ENCODE results near the gene TCF25.
"Not testable (repeated sequence)": the region's sequence is repeated elsewhere in the genome, so short reads cannot be mapped to it uniquely, and the experiment has no call there.

The TCF25 gene

GRCh38 chr16:89873109-89873971, at the start of gene TCF25:
Gene TCF25 (plus strand): TSS chr16:89873592. CDS start chr16:89873668, 76 bp downstream.
- DNase-seq (ENCODE audit: extremely low read depth, insufficient read length) = peak; percentile 93
- Histone ChIP-seq H3K36me3 (ENCODE audit: control insufficient read depth, insufficient read depth, low read length) (peaks cover 4% of the 10 kb centered on the region), H3K27me3 (replicated peaks; ENCODE audit: control insufficient read depth, insufficient read depth, low read length) (no peaks in the 10 kb centered on the region), H3K4me3 (replicated peaks; ENCODE audit: low read depth, low read length) (peak within 1 kb of the TSS; percentile 78)
- TF ChIP-seq CTCF (IDR thresholded peaks at IDR 0.05; ENCODE audit: insufficient read depth, low read length, poor library complexity, severe bottlenecking) = no peak

GRCh38 chr16:89823824-89824148, 49.6 kb upstream of the TCF25 start:
- not testable (repeated sequence) for H3K36me3 ChIP-seq (ENCODE audit: control insufficient read depth, insufficient read depth, low read length); H3K27me3 ChIP-seq (replicated peaks; ENCODE audit: control insufficient read depth, insufficient read depth, low read length); H3K4me3 ChIP-seq (replicated peaks; ENCODE audit: low read depth, low read length); DNase-seq (ENCODE audit: extremely low read depth, insufficient read length)

GRCh38 chr16:89826531-89827382, 46.6 kb upstream of the TCF25 start:
- no peak for DNase-seq (ENCODE audit: extremely low read depth, insufficient read length)
- H3K4me3 ChIP-seq (replicated peaks; ENCODE audit: low read depth, low read length) = no peak overlapping the region
- no peaks in the 10 kb centered on the region for H3K36me3 ChIP-seq (ENCODE audit: control insufficient read depth, insufficient read depth, low read length)
- no peaks in the 10 kb centered on the region; the same call in 1 of the 2 replicates for H3K27me3 ChIP-seq (replicated peaks; ENCODE audit: control insufficient read depth, insufficient read depth, low read length)
- no peak for TF ChIP-seq CTCF (IDR thresholded peaks at IDR 0.05; ENCODE audit: insufficient read depth, low read length, poor library complexity, severe bottlenecking)

GRCh38 chr16:89827383-89828198, 45.8 kb upstream of the TCF25 start:
- Histone ChIP-seq H3K36me3 (ENCODE audit: control insufficient read depth, insufficient read depth, low read length) (no peaks in the 10 kb centered on the region), H3K27me3 (replicated peaks; ENCODE audit: control insufficient read depth, insufficient read depth, low read length) (no peaks in the 10 kb centered on the region; the same call in 1 of the 2 replicates), H3K4me3 (replicated peaks; ENCODE audit: low read depth, low read length) (no peak overlapping the region; the same call in 1 of the 2 replicates)
- DNase-seq (ENCODE audit: extremely low read depth, insufficient read length) = no peak
- TF ChIP-seq CTCF (IDR thresholded peaks at IDR 0.05; ENCODE audit: insufficient read depth, low read length, poor library complexity, severe bottlenecking) = no peak

GRCh38 chr16:89828199-89828869, 45.1 kb upstream of the TCF25 start, which contains the start of gene SPIRE2:
Gene SPIRE2 (plus strand): TSS chr16:89828475. CDS start chr16:89828551, 76 bp downstream.
- peak; percentile 61 for DNase-seq (ENCODE audit: extremely low read depth, insufficient read length)
- no peaks in the 10 kb centered on the region for H3K36me3 ChIP-seq (ENCODE audit: control insufficient read depth, insufficient read depth, low read length)
- H3K4me3 ChIP-seq (replicated peaks; ENCODE audit: low read depth, low read length) = no peak within 1 kb of the TSS; the same call in 1 of the 2 replicates
- TF ChIP-seq CTCF (IDR thresholded peaks at IDR 0.05; ENCODE audit: insufficient read depth, low read length, poor library complexity, severe bottlenecking) = no peak
- H3K27me3 ChIP-seq (replicated peaks; ENCODE audit: control insufficient read depth, insufficient read depth, low read length) = no peaks in the 10 kb centered on the region; the same call in 1 of the 2 replicates

Measured in GM06990 (cell line).